ENCODE data around the gene PIK3IP1.

- no peak for TF ChIP-seq POLR2AphosphoS5 (IDR thresholded peaks at IDR 0.05; ENCODE audit: low read depth, low read length)
- no peak for TF ChIP-seq POLR2A (IDR thresholded peaks at IDR 0.05; ENCODE audit: low read depth, low read length)
- no peak for TF ChIP-seq TAF1 (IDR thresholded peaks at IDR 0.05; ENCODE audit: borderline replicate concordance, low read depth, low read length)
These were observed 19.5 kb downstream of the PIK3IP1 start for GRCh38 chr22:31272522-31273446.
